CD4-positive, alpha-beta T cell (primary cell): ENCODE results near the gene VWC2L. TPM values are rescaled to one million over a fixed set of nuclear protein-coding genes. Genes with fewer than 3 reads are reported as not detected.

Source experiments
- ATAC-seq: fragments of 200-7000 bp; cut with Tn5 transposase; one replicate; pipeline ENCODE4 v1.10.0; 2022; ENCODE audit warnings: mild to moderate bottlenecking; ENCODE audit not compliant: poor library complexity
- CTCF ChIA-PET: fragments of 350-600 bp; sonication (Branson Sonifier 250); formaldehyde crosslinking; loops from one replicate; lab custom pipeline; 2021; ENCODE audit warnings: antibody characterized with exemption, inconsistent platforms; lab: Charles Lee
- POLR2A ChIA-PET: fragments of 350-600 bp; sonication (Branson Sonifier 250); formaldehyde crosslinking; loops from one replicate; lab custom pipeline; 2021; ENCODE audit warnings: antibody characterized with exemption, inconsistent platforms; lab: Charles Lee
- DNase-seq, 14 experiments: peaks; one replicate each; pipeline ENCODE4 v3.0.0-alpha.2; 2013 to 2020; ENCODE audit warnings: mixed read lengths in 2 of 14
- H3K27ac ChIP-seq, 2 donors: one replicate each; pipeline versions ENCODE4 v1.5.1 to v1.7.0; 2013; ENCODE audit warnings: low read length in 2 of 2, low read depth in 1 of 2, mild to moderate bottlenecking in 1 of 2
- H3K27me3 ChIP-seq, 2 experiments: 1 replicate in 1 of 2; 2 replicates in 1 of 2; pipeline versions ENCODE4 v1.6.1 to v1.7.0; 2013; ENCODE audit warnings: low read length in 2 of 2, control low read depth in 1 of 2, mild to moderate bottlenecking in 1 of 2, moderate library complexity in 1 of 2; ENCODE audit not compliant: insufficient read depth in 2 of 2, control insufficient read depth in 1 of 2
- H3K36me3 ChIP-seq: one replicate; pipeline ENCODE4 v1.6.1; 2013; ENCODE audit warnings: low read length, control low read depth; ENCODE audit not compliant: insufficient read depth
- H3K4me1 ChIP-seq: one replicate; pipeline ENCODE4 v1.6.1; 2013; ENCODE audit warnings: low read length, control low read depth; ENCODE audit not compliant: insufficient read depth
- H3K4me3 ChIP-seq: one replicate; pipeline ENCODE4 v1.5.1; 2013; ENCODE audit warnings: mild to moderate bottlenecking, low read length, moderate library complexity
- H3K9me3 ChIP-seq, 2 experiments: 1 replicate in 1 of 2; 2 replicates in 1 of 2; pipeline versions ENCODE4 v1.6.1 to v1.7.0; 2013; ENCODE audit warnings: low read length in 2 of 2, mild to moderate bottlenecking in 2 of 2, control low read depth in 1 of 2, moderate library complexity in 1 of 2; ENCODE audit not compliant: control insufficient read depth in 1 of 2, insufficient read depth in 1 of 2
- H3K27ac Mint-ChIP-seq: one replicate; pipeline ENCODE4 v1.8.0; 2020; ENCODE audit warnings: mixed read lengths
- H3K27me3 Mint-ChIP-seq: one replicate; pipeline ENCODE4 v1.8.0; 2021; ENCODE audit warnings: mixed read lengths
- H3K36me3 Mint-ChIP-seq: one replicate; pipeline ENCODE4 v1.8.0; 2021; ENCODE audit warnings: low read depth, mixed read lengths
- H3K4me1 Mint-ChIP-seq: one replicate; pipeline ENCODE4 v1.8.0; 2021; ENCODE audit warnings: low read depth, mixed read lengths
- H3K4me3 Mint-ChIP-seq: one replicate; pipeline ENCODE4 v1.8.0; 2020; ENCODE audit warnings: mild to moderate bottlenecking, mixed read lengths
- H3K9me3 Mint-ChIP-seq: one replicate; pipeline ENCODE4 v1.8.0; 2020; ENCODE audit warnings: mixed read lengths
- intact Hi-C, 2 experiments: fragments of 100-400 bp; cut with DNase I in 1 of 2; cut with micrococcal nuclease in 1 of 2; formaldehyde crosslinking; loops; one replicate each; pipeline versions ENCODE4 v1.15.1 to v1.9.0; 2023 to 2025; cut with DNase I, micrococcal nuclease
- total RNA-seq, 174 experiments: library from RNA in 2 of 174; stranded (reverse) in 2 of 174; gene quantifications; one replicate each; pipeline ENCODE4 v1.2.3 and lab custom pipeline; 2021 to 2026
- TF ChIP-seq, protein P1 (sequence below): fragments of 200-600 bp; IDR thresholded peaks from one replicate; pipeline ENCODE4 v1.8.0; 2022; ENCODE audit warnings: antibody characterized with exemption, mild to moderate bottlenecking

The VWC2L gene
- total RNA-seq, 2 experiments from 2014 or later = not detected

DNA sequence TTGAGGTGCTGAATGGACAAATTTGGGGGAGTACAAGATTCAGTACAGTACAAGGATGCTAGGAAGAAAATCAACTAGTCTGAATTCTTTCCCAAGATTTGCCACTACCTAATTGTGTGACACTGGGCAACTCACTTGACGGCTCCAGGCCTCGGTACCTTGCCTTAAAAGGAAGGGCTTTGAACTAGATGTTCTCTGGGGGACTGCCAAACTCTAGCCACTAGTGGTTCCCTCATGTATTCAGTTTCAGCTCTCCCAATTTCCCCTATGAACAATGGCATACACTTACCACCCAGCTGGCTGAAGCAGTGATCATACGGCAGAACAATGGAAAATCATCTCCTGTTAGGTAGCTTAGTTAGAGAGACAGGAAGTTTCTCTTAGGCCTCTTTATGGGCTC lies 73.4 kb downstream of the VWC2L start:
- no peak overlapping the region for H3K4me3 Mint-ChIP-seq
- DNase-seq = no peak
- ATAC-seq = no peak
- TF ChIP-seq, protein P1, sequence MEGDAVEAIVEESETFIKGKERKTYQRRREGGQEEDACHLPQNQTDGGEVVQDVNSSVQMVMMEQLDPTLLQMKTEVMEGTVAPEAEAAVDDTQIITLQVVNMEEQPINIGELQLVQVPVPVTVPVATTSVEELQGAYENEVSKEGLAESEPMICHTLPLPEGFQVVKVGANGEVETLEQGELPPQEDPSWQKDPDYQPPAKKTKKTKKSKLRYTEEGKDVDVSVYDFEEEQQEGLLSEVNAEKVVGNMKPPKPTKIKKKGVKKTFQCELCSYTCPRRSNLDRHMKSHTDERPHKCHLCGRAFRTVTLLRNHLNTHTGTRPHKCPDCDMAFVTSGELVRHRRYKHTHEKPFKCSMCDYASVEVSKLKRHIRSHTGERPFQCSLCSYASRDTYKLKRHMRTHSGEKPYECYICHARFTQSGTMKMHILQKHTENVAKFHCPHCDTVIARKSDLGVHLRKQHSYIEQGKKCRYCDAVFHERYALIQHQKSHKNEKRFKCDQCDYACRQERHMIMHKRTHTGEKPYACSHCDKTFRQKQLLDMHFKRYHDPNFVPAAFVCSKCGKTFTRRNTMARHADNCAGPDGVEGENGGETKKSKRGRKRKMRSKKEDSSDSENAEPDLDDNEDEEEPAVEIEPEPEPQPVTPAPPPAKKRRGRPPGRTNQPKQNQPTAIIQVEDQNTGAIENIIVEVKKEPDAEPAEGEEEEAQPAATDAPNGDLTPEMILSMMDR = no peak
- no peaks in the 10 kb centered on the region for H3K27me3 ChIP-seq
- ChIA-PET POLR2A (no interaction called here), CTCF (no interaction called here)
- H3K36me3 ChIP-seq = no peaks in the 10 kb centered on the region
- H3K4me1 ChIP-seq = no peaks in the 10 kb centered on the region
- no peaks in the 10 kb centered on the region for H3K36me3 Mint-ChIP-seq
- no peaks in the 10 kb centered on the region for H3K4me1 Mint-ChIP-seq
- H3K27ac ChIP-seq = no peak overlapping the region
- H3K27ac Mint-ChIP-seq = no peak overlapping the region
- no peaks in the 10 kb centered on the region for H3K9me3 Mint-ChIP-seq
- no peaks in the 10 kb centered on the region for H3K9me3 ChIP-seq
- H3K4me3 ChIP-seq = no peak overlapping the region
- intact Hi-C loops = no loop called here
- no peaks in the 10 kb centered on the region for H3K27me3 Mint-ChIP-seq

GRCh38 chr2:214484701-214485100 lies 73.8 kb downstream of the VWC2L start:
- ChIA-PET CTCF (no interaction called here), POLR2A (interaction anchor here (1.3 kb wide), 1 partner anchor 8 kb away, joined by 4 read pairs; no protein-coding TSS in a partner anchor)
- Mint-ChIP-seq H3K4me1 (no peaks in the 10 kb centered on the region), H3K4me3 (no peak overlapping the region), H3K27me3 (no peaks in the 10 kb centered on the region), H3K9me3 (no peaks in the 10 kb centered on the region), H3K36me3 (no peaks in the 10 kb centered on the region), H3K27ac (no peak overlapping the region)
- no peak for DNase-seq
- intact Hi-C loops = no loop called here
- TF ChIP-seq, protein P1 = no peak
- no peaks in the 10 kb centered on the region for H3K36me3 ChIP-seq
- ATAC-seq = no peak
- no peak overlapping the region for H3K4me3 ChIP-seq
- no peak overlapping the region for H3K27ac ChIP-seq
- H3K27me3 ChIP-seq = no peaks in the 10 kb centered on the region
- H3K9me3 ChIP-seq = no peaks in the 10 kb centered on the region
- H3K4me1 ChIP-seq = no peaks in the 10 kb centered on the region

GRCh38 chr2:214489181-214489580 lies 78.3 kb downstream of the VWC2L start:
- H3K36me3 Mint-ChIP-seq = no peaks in the 10 kb centered on the region

More at GRCh38 chr2:214489181-214489580, 78.3 kb downstream of the VWC2L start:
- DNase-seq = no peak
- ChIA-PET POLR2A (no interaction called here), CTCF (no interaction called here)
- no peaks in the 10 kb centered on the region for H3K4me1 ChIP-seq
- no peaks in the 10 kb centered on the region for H3K27me3 ChIP-seq
- Mint-ChIP-seq H3K4me3 (no peak overlapping the region), H3K9me3 (peaks cover 2% of the 10 kb centered on the region), H3K27ac (no peak overlapping the region), H3K27me3 (no peaks in the 10 kb centered on the region), H3K4me1 (no peaks in the 10 kb centered on the region)
- TF ChIP-seq, protein P1 = no peak
- H3K36me3 ChIP-seq = no peaks in the 10 kb centered on the region
- H3K9me3 ChIP-seq = no peaks in the 10 kb centered on the region
- ATAC-seq = no peak
- no peak overlapping the region for H3K4me3 ChIP-seq
- intact Hi-C loops = no loop called here
- no peak overlapping the region for H3K27ac ChIP-seq
